Psoas muscle (tissue), 8 donors: ENCODE data around the gene NRCAM. TPM values are rescaled to one million over a fixed set of nuclear protein-coding genes. Genes with fewer than 3 reads are reported as not detected.

ENCODE experiments used
- ATAC-seq, 4 donors: fragments of 200-7000 bp; cut with Tn5 transposase; one replicate each; pipeline ENCODE4 v1.9.1; 2020; ENCODE audit warnings: moderate library complexity in 3 of 4, mild to moderate bottlenecking in 2 of 4
- DNase-seq, 2 donors: peaks; one replicate each; pipeline ENCODE4 v3.0.0-alpha.2; 2020
- H3K27ac ChIP-seq: fragments of 200-600 bp; one replicate; pipeline ENCODE4 v1.8.0; 2022
- H3K27me3 ChIP-seq, 3 donors: fragments of 200-600 bp in 1 of 3; one replicate each; pipeline versions ENCODE4 v1.6.1 to v1.8.0; 2013 to 2022; ENCODE audit warnings: low read length in 2 of 3, mild to moderate bottlenecking in 2 of 3, moderate library complexity in 1 of 3; ENCODE audit not compliant: insufficient read depth in 3 of 3
- H3K36me3 ChIP-seq, 2 donors: fragments of 200-600 bp in 1 of 2; one replicate each; pipeline versions ENCODE4 v1.6.1 to v1.8.0; 2013 to 2022; ENCODE audit warnings: low read depth in 1 of 2, mild to moderate bottlenecking in 1 of 2, moderate library complexity in 1 of 2; ENCODE audit not compliant: insufficient read depth in 1 of 2
- H3K4me1 ChIP-seq: fragments of 200-600 bp; one replicate; pipeline ENCODE4 v1.8.0; 2022
- H3K4me3 ChIP-seq: fragments of 200-600 bp; one replicate; pipeline ENCODE4 v1.8.0; 2022; ENCODE audit warnings: mild to moderate bottlenecking
- H3K9me3 ChIP-seq: fragments of 200-600 bp; one replicate; pipeline ENCODE4 v1.8.0; 2022
- CTCF ChIP-seq: fragments of 200-600 bp; IDR thresholded peaks from one replicate; pipeline ENCODE4 v1.8.0; 2022; ENCODE audit warnings: antibody characterized with exemption
- WGBS, 3 donors: extraction: QIAGEN DNeasy Blood & Tissue Kit; methylation state at CpG; one replicate each; pipeline versions ENCODE4 v1.1.6 to v1.1.7; 2013; 5-methylcytosine and 5-hydroxymethylcytosine counted together
- intact Hi-C, 2 donors: fragments of 100-400 bp; cut with DNase I; formaldehyde crosslinking; loops; one replicate each; pipeline versions ENCODE4 v1.11.0 to v1.14.2; 2022
- polyA plus RNA-seq, 3 donors: library from polyadenylated mRNA; stranded (reverse); fragments of 200-250 nt; gene quantifications; one replicate each; pipeline ENCODE4 v1.2.3, GENCODE V29; 2013
- total RNA-seq, 4 donors: library from RNA; stranded (reverse); fragmentation: NEBNext Ultra II Directional in 2 of 4; extraction: Animal tissue kit (Norgen Biotek cat#: 25700) in 2 of 4; gene quantifications; one replicate each; pipeline versions ENCODE4 v1.2.1 to v1.2.4, GENCODE V29; 2021 to 2023
- donor health status: healthy with polysubstance abuse.
- donor health status: DM: no; HTN: no; CAD: no; lungs with moderate emphysema.
- donor health status: Bipolar disorder and iron deficiency.
- donor health status: healthy.
- donor health status: DM: yes; HTN: yes; CAD: no.
- donor health status: DM: no; HTN: no; CAD: no.
- donor health status: DM: no; HTN: no; CAD: no.
- donor health status: DM: yes; HTN: yes; CAD: no.

The NRCAM gene
- total and polyA plus RNA-seq, 7 donors: 0.06 to 1.8 (median 0.55) TPM

GRCh38 chr7:108299251-108299973 is 156.8 kb downstream of the NRCAM start:
- DNase-seq (no peak), ATAC-seq (no peak)
- TF ChIP-seq CTCF: no peak
- H3K27ac ChIP-seq: no peak overlapping the region
- no peaks in the 10 kb centered on the region for H3K4me1 ChIP-seq
- no peaks in the 10 kb centered on the region for H3K36me3 ChIP-seq
- intact Hi-C loops: no loop called here
- H3K27me3 ChIP-seq: no peaks in the 10 kb centered on the region
- H3K4me3 ChIP-seq: no peak overlapping the region
- WGBS, 3 donors: 57 to 65% (median 65%) methylated on average over 8 of the region's 8 CpGs
- no peaks in the 10 kb centered on the region for H3K9me3 ChIP-seq

DNA sequence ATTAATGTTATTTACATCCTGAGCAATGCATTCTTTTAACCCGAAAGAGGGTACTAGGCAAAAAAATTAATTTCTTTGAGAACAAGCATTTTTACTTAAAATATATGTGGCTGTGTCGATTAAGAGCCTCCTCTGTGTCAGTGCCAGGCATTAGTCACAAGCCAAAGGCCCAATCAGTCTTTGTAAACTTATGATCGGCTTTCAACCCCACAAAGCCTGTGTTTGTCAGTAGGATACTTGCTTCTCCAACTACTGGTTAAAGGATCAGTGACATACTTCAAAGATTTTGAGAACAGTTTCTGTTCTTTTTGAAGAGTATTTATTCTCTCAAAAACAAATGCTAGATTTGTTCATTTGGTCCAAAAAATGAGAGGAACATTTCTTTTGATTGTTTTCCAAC is 159.3 kb downstream of the NRCAM start:
- Histone ChIP-seq H3K27ac (no peak overlapping the region), H3K4me3 (no peak overlapping the region), H3K9me3 (no peaks in the 10 kb centered on the region), H3K36me3 (no peaks in the 10 kb centered on the region), H3K4me1 (no peaks in the 10 kb centered on the region), H3K27me3 (no peaks in the 10 kb centered on the region)
- WGBS, 3 donors: 63 to 75% (median 71%) methylated on average over 3 of the region's 3 CpGs
- intact Hi-C loops: no loop called here
- ATAC-seq (no peak), DNase-seq (no peak)
- TF ChIP-seq CTCF: no peak

DNA sequence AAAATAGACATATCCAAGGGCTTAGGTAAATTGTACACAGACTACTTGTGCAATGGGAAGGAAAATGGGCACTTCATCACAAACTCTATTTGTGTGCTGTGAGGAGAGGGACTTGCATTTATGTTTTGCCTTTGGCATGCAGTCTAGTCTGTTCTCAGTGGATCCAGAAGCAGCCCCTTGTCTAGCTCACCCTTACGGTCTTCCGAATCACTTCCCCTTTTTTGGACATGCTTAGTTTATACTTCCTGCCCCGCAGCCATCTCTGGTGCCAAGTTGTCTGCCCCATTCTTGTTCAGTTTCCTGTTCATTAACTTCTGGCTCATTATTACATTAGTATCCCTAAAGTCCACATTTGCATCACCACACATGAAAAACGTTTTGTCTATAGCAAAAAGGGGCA is 161.6 kb downstream of the NRCAM start:
- Histone ChIP-seq H3K9me3 (no peaks in the 10 kb centered on the region), H3K4me3 (no peak overlapping the region), H3K27me3 (no peaks in the 10 kb centered on the region), H3K4me1 (no peaks in the 10 kb centered on the region), H3K36me3 (no peaks in the 10 kb centered on the region), H3K27ac (no peak overlapping the region)
- DNase-seq (no peak), ATAC-seq (no peak)
- intact Hi-C loops: no loop called here
- WGBS, 3 donors: 62 to 74% (median 66%) methylated on average over 4 of the region's 4 CpGs
- no peak for TF ChIP-seq CTCF

DNA sequence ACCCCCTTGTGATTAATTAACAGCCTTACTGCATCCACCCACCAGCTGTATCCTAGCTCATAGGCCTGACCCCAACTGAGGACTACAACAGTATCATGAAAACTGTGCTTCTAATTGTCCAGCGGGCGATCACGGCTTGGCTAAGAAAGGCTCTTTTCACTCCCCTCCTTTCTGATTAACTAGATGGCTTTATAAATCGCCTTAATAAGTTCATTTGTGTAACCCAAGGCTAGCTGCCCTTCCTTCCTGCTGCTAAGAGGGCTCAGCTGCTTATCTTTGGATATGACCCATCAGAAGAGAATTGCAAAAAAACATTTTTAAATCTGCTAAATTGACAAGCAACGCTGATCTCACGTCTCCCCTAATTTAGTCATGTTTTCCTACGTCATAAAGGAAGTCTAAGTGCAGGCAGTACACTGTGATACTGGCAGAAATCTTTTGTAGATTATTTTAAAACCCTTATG is 163.1 kb downstream of the NRCAM start:
- Histone ChIP-seq H3K4me3 (no peak overlapping the region), H3K36me3 (no peaks in the 10 kb centered on the region), H3K4me1 (no peaks in the 10 kb centered on the region), H3K9me3 (no peaks in the 10 kb centered on the region), H3K27ac (no peak overlapping the region), H3K27me3 (no peaks in the 10 kb centered on the region)
- intact Hi-C loops: no loop called here
- no peak for TF ChIP-seq CTCF
- WGBS, 3 donors: 43 to 64% (median 57%) methylated on average over 7 of the region's 7 CpGs
- DNase-seq (no peak), ATAC-seq (no peak)

DNA sequence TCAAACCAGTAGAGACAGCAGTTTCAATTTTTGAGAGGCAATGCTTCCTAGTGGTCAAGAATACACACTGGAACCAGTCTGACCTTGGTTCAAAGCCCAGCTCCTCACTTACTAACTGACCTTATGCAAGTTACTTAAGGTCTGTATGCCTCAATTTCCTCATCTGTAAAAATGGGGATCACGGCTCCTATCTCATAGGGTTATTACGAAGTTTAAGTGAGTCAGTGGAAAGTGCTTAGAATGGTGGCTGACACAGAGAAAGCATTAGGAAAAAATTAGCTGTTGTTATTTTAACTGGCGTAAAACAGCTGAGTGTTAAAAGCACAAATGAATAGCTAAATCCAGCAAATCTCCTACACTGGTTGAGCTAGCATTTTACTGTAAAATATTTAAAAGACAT is 163.7 kb downstream of the NRCAM start:
- no peak for ATAC-seq
- 65 to 73% (median 69%) methylated on average over 3 of the region's 3 CpGs for whole genome bisulfite sequencing, 3 donors
- intact Hi-C loops: no loop called here

More for the DNA sequence above, 163.7 kb downstream of the NRCAM start:
- Histone ChIP-seq H3K27me3 (no peaks in the 10 kb centered on the region), H3K27ac (no peak overlapping the region), H3K4me3 (no peak overlapping the region), H3K4me1 (no peaks in the 10 kb centered on the region), H3K36me3 (no peaks in the 10 kb centered on the region), H3K9me3 (no peaks in the 10 kb centered on the region)
- no peak for TF ChIP-seq CTCF
- no peak for DNase-seq
